SK-N-SH (cell line): ENCODE data around the gene RBM44. TPM values are rescaled to one million over a fixed set of nuclear protein-coding genes. Genes with fewer than 3 reads are reported as not detected.

Experiments
- CTCF ChIA-PET: fragments of 300-600, 350-600 bp; formaldehyde crosslinking; extraction: SDS; loops from one replicate; lab custom pipeline; 2021; lab: Yijun Ruan, JAX
- POLR2A ChIA-PET: fragments of 350-600 bp; sonication (Branson Sonifier 250); formaldehyde crosslinking; extraction: SDS; loops from one replicate; lab custom pipeline; 2020; ENCODE audit warnings: antibody characterized with exemption, inconsistent platforms; lab: Yijun Ruan, JAX
- DNase-seq: peaks from one replicate; pipeline ENCODE4 v3.0.0; 2012
- H2AFZ ChIP-seq: fragments of 200-600 bp; sonication (generic); 2 replicates; pipeline ENCODE4 v1.8.1; 2016; ENCODE audit warnings: antibody characterized with exemption, mild to moderate bottlenecking, low read depth
- H3F3A ChIP-seq: fragments of 200-600 bp; sonication (generic); replicated peaks from 2 replicates; pipeline ENCODE3; 2016; ENCODE audit warnings: antibody characterized with exemption, mild to moderate bottlenecking; ENCODE audit not compliant: insufficient read depth
- H3K27ac ChIP-seq, 2 experiments: fragments of 200-500 bp in 1 of 2; fragments of 200-600 bp in 1 of 2; sonication (Bioruptor generic) in 1 of 2; sonication (generic), shearing (Covaris generic) in 1 of 2; 2 replicates each; pipeline versions ENCODE4 v1.5.1 to v1.6.1; 2014 to 2016; ENCODE audit warnings: low read depth in 2 of 2, inconsistent platforms in 1 of 2, low read length in 1 of 2, mild to moderate bottlenecking in 1 of 2, mixed read lengths in 1 of 2
- H3K27me3 ChIP-seq: fragments of 200-600 bp; sonication (generic), shearing (Covaris generic); 2 replicates; pipeline ENCODE4 v1.6.1; 2016; ENCODE audit warnings: mixed run types; ENCODE audit not compliant: insufficient read depth
- H3K36me3 ChIP-seq, 2 experiments: fragments of 200-500 bp in 1 of 2; fragments of 200-600 bp in 1 of 2; sonication (Bioruptor generic) in 1 of 2; sonication (generic) in 1 of 2; replicated peaks in 1 of 2; 2 replicates each; pipeline versions ENCODE3 to v1.5.1; 2014 to 2016; ENCODE audit warnings: low read length in 1 of 2, mild to moderate bottlenecking in 1 of 2; ENCODE audit not compliant: insufficient read depth in 2 of 2, control insufficient read depth in 1 of 2
- H3K4me1 ChIP-seq, 2 experiments: fragments of 200-500 bp in 1 of 2; fragments of 200-600 bp in 1 of 2; sonication (Bioruptor generic) in 1 of 2; sonication (generic), shearing (Covaris generic) in 1 of 2; 2 replicates each; pipeline versions ENCODE4 v1.5.1 to v1.6.1; 2014 to 2016; ENCODE audit warnings: low read depth in 1 of 2, low read length in 1 of 2, mixed run types in 1 of 2; ENCODE audit not compliant: insufficient read depth in 2 of 2, control insufficient read depth in 1 of 2
- H3K4me2 ChIP-seq: fragments of 200-600 bp; sonication (generic), shearing (Covaris generic); 2 replicates; pipeline ENCODE4 v1.6.1; 2017; ENCODE audit warnings: mixed run types
- H3K4me3 ChIP-seq, 2 experiments: fragments of 200-500 bp in 1 of 2; fragments of 200-600 bp in 1 of 2; sonication (Bioruptor generic) in 1 of 2; sonication (generic), shearing (Covaris generic) in 1 of 2; 2 replicates each; pipeline versions ENCODE4 v1.5.1 to v1.8.1; 2014 to 2016; ENCODE audit warnings: low read depth in 2 of 2, inconsistent platforms in 1 of 2, low read length in 1 of 2, mild to moderate bottlenecking in 1 of 2, mixed read lengths in 1 of 2, moderate library complexity in 1 of 2
- H3K79me2 ChIP-seq: fragments of 200-600 bp; sonication (generic); 2 replicates; pipeline ENCODE4 v1.8.1; 2017; ENCODE audit warnings: mild to moderate bottlenecking; ENCODE audit not compliant: insufficient read depth
- H3K9ac ChIP-seq: fragments of 200-600 bp; sonication (generic); 2 replicates; pipeline ENCODE4 v1.6.1; 2017; ENCODE audit warnings: mixed run types
- H3K9me2 ChIP-seq: fragments of 200-600 bp; sonication (generic); 2 replicates; pipeline ENCODE4 v1.6.1; 2017; ENCODE audit warnings: mixed run types
- H3K9me3 ChIP-seq: fragments of 200-600 bp; sonication (generic); 2 replicates; pipeline ENCODE4 v1.6.1; 2017; ENCODE audit warnings: mixed run types, mild to moderate bottlenecking, moderate library complexity
- H4K20me1 ChIP-seq: fragments of 200-600 bp; sonication (generic); 2 replicates; pipeline ENCODE4 v1.6.1; 2017; ENCODE audit warnings: mild to moderate bottlenecking, mixed run types; ENCODE audit not compliant: insufficient read depth
- EP300 ChIP-seq, 2 experiments: IDR thresholded peaks; 2 replicates each; pipeline versions ENCODE4 v1.4.0 to v1.6.1; 2012; ENCODE audit warnings: borderline replicate concordance in 1 of 2, low read depth in 1 of 2, low read length in 1 of 2
- GABPA ChIP-seq: IDR thresholded peaks from 2 replicates; pipeline ENCODE4 v1.4.0; 2012; ENCODE audit warnings: low read depth, mild to moderate bottlenecking
- IRF3 ChIP-seq: fragments of 150-350 bp; IDR thresholded peaks from 2 replicates; pipeline ENCODE4 v1.6.1; 2016; ENCODE audit warnings: mild to moderate bottlenecking, low read depth, low read length
- MEF2A ChIP-seq: IDR thresholded peaks from 2 replicates; pipeline ENCODE4 v1.4.0; 2012; ENCODE audit warnings: low read depth, borderline replicate concordance
- POLR2AphosphoS5 ChIP-seq: IDR thresholded peaks from 2 replicates; pipeline ENCODE4 v1.6.1; 2012; ENCODE audit warnings: low read depth, low read length
- RAD21 ChIP-seq: IDR thresholded peaks from 2 replicates; pipeline ENCODE4 v1.6.1; 2012; ENCODE audit warnings: mild to moderate bottlenecking, low read length
- RFX5 ChIP-seq: IDR thresholded peaks from 2 replicates; pipeline ENCODE4 v1.6.1; 2012; ENCODE audit warnings: mild to moderate bottlenecking, improper control_type of control experiment, low read length
- SMC3 ChIP-seq: IDR thresholded peaks from 2 replicates; pipeline ENCODE4 v1.6.1; 2012; ENCODE audit warnings: low read depth, low read length, improper control_type of control experiment
- TEAD4 ChIP-seq: IDR thresholded peaks from 2 replicates; pipeline ENCODE4 v1.4.0; 2012; ENCODE audit warnings: mild to moderate bottlenecking, borderline replicate concordance; ENCODE audit not compliant: insufficient read depth
- USF1 ChIP-seq: IDR thresholded peaks from 2 replicates; pipeline ENCODE4 v1.4.0; 2012; ENCODE audit warnings: low read depth, borderline replicate concordance
- YY1 ChIP-seq: IDR thresholded peaks from 2 replicates; pipeline ENCODE4 v1.4.0; 2012; ENCODE audit warnings: low read depth, mild to moderate bottlenecking
- WGBS: methylation state at CpG from one replicate; pipeline ENCODE4 v1.1.6; 2017; ENCODE audit warnings: low lambda C conversion rate; 5-methylcytosine and 5-hydroxymethylcytosine counted together
- polyA plus RNA-seq, 3 experiments: library from polyadenylated mRNA; depleted of rRNA; stranded (reverse); fragments of >200 nt; gene quantifications; 2 replicates each; pipeline ENCODE4 v1.2.3, GENCODE V29; 2012

The RBM44 gene
- polyA plus RNA-seq, 1 of the 3 experiments (the other 2 are of a cell fraction): 0.30 TPM

DNA sequence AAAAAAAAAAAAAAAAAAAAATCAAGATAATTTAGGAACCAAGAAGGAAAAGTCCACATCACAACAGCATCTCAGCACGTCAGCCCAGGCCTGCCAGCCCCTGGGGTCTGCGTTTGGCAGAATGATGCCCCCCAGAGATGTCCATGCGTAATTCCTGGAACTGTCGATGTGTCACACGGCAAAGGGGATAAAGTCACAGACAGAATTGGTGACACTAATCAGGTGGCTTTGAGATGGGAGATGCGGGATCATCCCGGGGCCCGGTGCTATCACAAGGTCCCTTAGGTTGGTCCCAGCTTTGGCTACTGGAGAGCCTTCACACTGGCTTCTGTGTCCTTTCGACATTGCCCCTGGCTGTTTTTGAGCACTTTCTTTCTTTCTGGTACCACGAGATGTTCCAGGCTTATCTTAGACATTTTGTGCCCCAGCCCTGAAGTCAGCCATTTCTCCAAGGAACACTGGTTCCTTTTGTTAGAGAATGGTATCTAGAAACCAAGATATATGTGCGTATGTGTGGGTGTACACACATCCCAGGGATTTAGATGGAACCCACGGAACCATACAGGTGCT lies 81.5 kb downstream of the RBM44 start:
- Histone ChIP-seq H2AFZ (no peak overlapping the region), H3F3A (no peaks in the 10 kb centered on the region), H3K9ac (no peak overlapping the region), H3K9me2 (no peaks in the 10 kb centered on the region), H3K4me1 (peaks cover 2 to 73% of the 10 kb centered on the region in 2 experiments; a peak in 1 of 4 replicates), H3K4me3 (no peak overlapping the region), H3K27ac (peak overlapping the region in 1 of 2 experiments; percentile 47; a peak in 1 of 4 replicates), H3K9me3 (no peaks in the 10 kb centered on the region), H3K27me3 (no peaks in the 10 kb centered on the region), H3K36me3 (peaks cover 0 to 2% of the 10 kb centered on the region in 2 experiments), H3K79me2 (no peaks in the 10 kb centered on the region), H4K20me1 (no peaks in the 10 kb centered on the region), H3K4me2 (no peak overlapping the region)
- DNase-seq: no peak
- no peak for TF ChIP-seq RFX5
- TF ChIP-seq MEF2A: no peak
- no peak for TF ChIP-seq YY1
- TF ChIP-seq GABPA: no peak
- TF ChIP-seq IRF3: no peak
- TF ChIP-seq TEAD4: no peak
- no peak for TF ChIP-seq POLR2AphosphoS5
- no peak for TF ChIP-seq USF1
- TF ChIP-seq SMC3: no peak
- 95% methylated on average over 12 of the region's 12 CpGs for WGBS
- CTCF ChIA-PET: interaction anchor here (1.1 kb wide), 1 partner anchor 14 kb away, joined by 3 read pairs; no protein-coding TSS in a partner anchor
- POLR2A ChIA-PET: no interaction called here

GRCh38 chr2:237882510-237883481 lies 84.2 kb downstream of the RBM44 start:
- WGBS: 88% methylated on average over 12 of the region's 20 CpGs
- Histone ChIP-seq H4K20me1 (no peaks in the 10 kb centered on the region), H3K9ac (no peak overlapping the region), H3K27ac (peak overlapping the region in 1 of 2 experiments; percentile 99; a peak in 2 of 4 replicates), H3K36me3 (peaks cover 0 to 2% of the 10 kb centered on the region in 2 experiments), H3K4me1 (peaks cover 0 to 75% of the 10 kb centered on the region in 2 experiments; a peak in 1 of 4 replicates), H3F3A (no peaks in the 10 kb centered on the region), H3K27me3 (no peaks in the 10 kb centered on the region), H3K79me2 (no peaks in the 10 kb centered on the region), H3K4me2 (no peak overlapping the region), H3K9me3 (no peaks in the 10 kb centered on the region), H3K9me2 (no peaks in the 10 kb centered on the region), H3K4me3 (no peak overlapping the region), H2AFZ (no peak overlapping the region)
- ChIA-PET POLR2A (no interaction called here), CTCF (interaction anchor here (7.4 kb wide), 1 partner anchor 19 kb away, joined by 58 read pairs; no protein-coding TSS in a partner anchor)
- no peak for DNase-seq
- TF ChIP-seq EP300 (IDR thresholded peaks at IDR 0.05; ENCODE audit: borderline replicate concordance in 1 of 2, low read depth in 1 of 2, low read length in 1 of 2) (peak in 1 of 2 experiments; percentile 54; a peak in 2 of 4 replicates), RAD21 (no peak)
